Kidney (tissue), 14 donors: ENCODE data around the gene RAMP3. TPM values are rescaled to one million over a fixed set of nuclear protein-coding genes. Genes with fewer than 3 reads are reported as not detected.

Source experiments
- DNase-seq, 5 donors: peaks; one replicate each; pipeline ENCODE4 v3.0.0-alpha.2; 2013 to 2020
- FAIRE-seq: peaks from 2 replicates; lab custom pipeline; 2012; peaks lifted over from hg19 to GRCh38; lab: Jason Lieb, UNC
- H3K27ac ChIP-seq, 2 donors: one replicate each; pipeline ENCODE4 v1.7.0; 2013; ENCODE audit warnings: low read depth in 2 of 2, low read length in 2 of 2, inconsistent platforms in 1 of 2
- H3K27me3 ChIP-seq: one replicate; pipeline ENCODE4 v1.7.1; 2013; ENCODE audit warnings: low read length, inconsistent platforms; ENCODE audit not compliant: control insufficient read depth, insufficient read depth
- H3K36me3 ChIP-seq, 3 donors: one replicate each; pipeline versions ENCODE4 v1.7.0 to v1.7.1; 2013; ENCODE audit warnings: low read length in 3 of 3, control low read depth in 1 of 3, inconsistent platforms in 1 of 3; ENCODE audit not compliant: insufficient read depth in 3 of 3, control insufficient read depth in 2 of 3
- H3K4me1 ChIP-seq, 3 donors: one replicate each; pipeline versions ENCODE4 v1.7.0 to v1.7.1; 2013; ENCODE audit warnings: low read length in 3 of 3, inconsistent platforms in 1 of 3, low read depth in 1 of 3; ENCODE audit not compliant: control insufficient read depth in 2 of 3, insufficient read depth in 2 of 3
- H3K4me3 ChIP-seq, 3 donors: one replicate each; pipeline versions ENCODE4 v1.7.0 to v1.8.1; 2013; ENCODE audit warnings: low read length in 3 of 3, control low read depth in 1 of 3, inconsistent platforms in 1 of 3
- H3K9ac ChIP-seq, 3 donors: one replicate each; pipeline versions ENCODE4 v1.7.0 to v1.7.1; 2013; ENCODE audit warnings: low read length in 3 of 3, control low read depth in 1 of 3, inconsistent platforms in 1 of 3
- H3K9me3 ChIP-seq, 3 donors: one replicate each; pipeline versions ENCODE4 v1.7.0 to v1.7.1; 2013; ENCODE audit warnings: low read length in 3 of 3, control low read depth in 1 of 3, inconsistent platforms in 1 of 3; ENCODE audit not compliant: control insufficient read depth in 2 of 3, insufficient read depth in 1 of 3
- CTCF ChIP-seq: IDR thresholded peaks from 3 replicates; pipeline ENCODE4 v1.5.1; 2012; ENCODE audit warnings: mild to moderate bottlenecking, moderate library complexity, borderline replicate concordance; ENCODE audit not compliant: insufficient read depth; ENCODE audit errors: extremely low read depth
- intact Hi-C: fragments of 100-400 bp; cut with DNase I; formaldehyde crosslinking; loops from one replicate; pipeline ENCODE4 v1.11.1; 2022
- polyA plus RNA-seq: library from polyadenylated mRNA; stranded (reverse); fragments of 350-450 nt; fragmentation: Illumina TruSeq; extraction: RNeasy Lipid Tissue Mini Kit (QIAGEN cat#74804); gene quantifications from one replicate; pipeline ENCODE4 v1.2.3, GENCODE V29; 2014; ENCODE audit warnings: low read depth, low replicate concordance; ENCODE audit not compliant: insufficient read depth
- total RNA-seq: library from RNA; stranded (reverse); fragmentation: NEBNext Ultra II Directional; extraction: Animal tissue kit (Norgen Biotek cat#: 25700); gene quantifications from one replicate; pipeline ENCODE4 v1.2.1, GENCODE V29; 2021
- donor health status: control.
- donor health status: control.
- donor health status: control.
- donor health status: control.
- donor health status: control.
- donor health status: DM: yes; HTN: yes; CAD: no.
- donor health status: Normal renal cell carcinoma (clear cell type).

RAMP3 gene
- total and polyA plus RNA-seq, 2 donors from 2014 or later, result 82.6 to 168 TPM

- peak in 2 of 5 donors; percentile 9 to 37 for DNase-seq
- H3K27ac ChIP-seq, result no peak overlapping the region
- intact Hi-C loops, result no loop called here
- no peaks in the 10 kb centered on the region for H3K36me3 ChIP-seq
- FAIRE-seq, result no peak
- TF ChIP-seq CTCF, result no peak
- H3K9ac ChIP-seq, result no peak overlapping the region
- H3K27me3 ChIP-seq, result no peaks in the 10 kb centered on the region
- H3K4me3 ChIP-seq, result no peak overlapping the region
- no peaks in the 10 kb centered on the region for H3K9me3 ChIP-seq
- no peaks in the 10 kb centered on the region for H3K4me1 ChIP-seq
These were observed 16.2 kb downstream of the RAMP3 start for GRCh38 chr7:45173596-45174327.

GRCh38 chr7:45174328-45174610, 16.7 kb downstream of the RAMP3 start:
- no peaks in the 10 kb centered on the region for H3K9me3 ChIP-seq
- H3K4me1 ChIP-seq, result no peaks in the 10 kb centered on the region
- H3K36me3 ChIP-seq, result no peaks in the 10 kb centered on the region
- intact Hi-C loops, result no loop called here
- no peak for TF ChIP-seq CTCF
- no peak overlapping the region for H3K27ac ChIP-seq
- FAIRE-seq (no peak), DNase-seq (peak in 1 of 5 donors; percentile 23)
- H3K9ac ChIP-seq, result no peak overlapping the region
- no peak overlapping the region for H3K4me3 ChIP-seq
- H3K27me3 ChIP-seq, result no peaks in the 10 kb centered on the region

GRCh38 chr7:45174966-45175765, 17.6 kb downstream of the RAMP3 start:
- H3K9ac ChIP-seq, result no peak overlapping the region
- peak in 2 of 5 donors; percentile 16 to 42 for DNase-seq
- FAIRE-seq, result no peak
- no peak overlapping the region for H3K27ac ChIP-seq
- H3K4me3 ChIP-seq, result no peak overlapping the region
- H3K4me1 ChIP-seq, result no peaks in the 10 kb centered on the region
- no peak for TF ChIP-seq CTCF
- H3K36me3 ChIP-seq, result no peaks in the 10 kb centered on the region
- H3K27me3 ChIP-seq, result no peaks in the 10 kb centered on the region
- H3K9me3 ChIP-seq, result no peaks in the 10 kb centered on the region
- intact Hi-C loops, result no loop called here
